ENCODE results near the gene ARFGEF3.
"Not testable (repeated sequence)": the region's sequence is repeated elsewhere in the genome, so short reads cannot be mapped to it uniquely, and the experiment has no call there.

Gene ARFGEF3

DNA sequence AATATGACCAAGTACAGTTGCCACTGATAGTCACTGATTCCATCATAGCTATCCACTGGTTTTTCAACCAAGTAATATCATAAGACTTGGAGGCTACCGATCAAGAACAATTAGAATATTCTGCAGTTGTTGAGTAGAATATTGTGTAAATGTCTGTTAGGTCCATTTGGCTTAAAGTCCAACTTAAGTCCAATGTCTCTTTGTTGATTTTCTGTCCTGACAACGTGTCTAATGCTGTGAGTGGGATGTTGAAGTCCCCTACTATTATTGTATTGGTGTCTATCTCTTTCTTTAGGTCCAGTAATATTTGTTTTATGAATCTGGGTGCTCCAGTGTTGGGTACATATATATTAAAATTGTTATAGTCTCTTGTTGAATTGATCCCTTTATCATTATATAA lies 13.9 kb downstream of the ARFGEF3 start:
- DNase-seq: no peak

- no peak for DNase-seq
Measured at GRCh38 chr6:138176652-138177232, 15.0 kb downstream of the ARFGEF3 start.

DNA sequence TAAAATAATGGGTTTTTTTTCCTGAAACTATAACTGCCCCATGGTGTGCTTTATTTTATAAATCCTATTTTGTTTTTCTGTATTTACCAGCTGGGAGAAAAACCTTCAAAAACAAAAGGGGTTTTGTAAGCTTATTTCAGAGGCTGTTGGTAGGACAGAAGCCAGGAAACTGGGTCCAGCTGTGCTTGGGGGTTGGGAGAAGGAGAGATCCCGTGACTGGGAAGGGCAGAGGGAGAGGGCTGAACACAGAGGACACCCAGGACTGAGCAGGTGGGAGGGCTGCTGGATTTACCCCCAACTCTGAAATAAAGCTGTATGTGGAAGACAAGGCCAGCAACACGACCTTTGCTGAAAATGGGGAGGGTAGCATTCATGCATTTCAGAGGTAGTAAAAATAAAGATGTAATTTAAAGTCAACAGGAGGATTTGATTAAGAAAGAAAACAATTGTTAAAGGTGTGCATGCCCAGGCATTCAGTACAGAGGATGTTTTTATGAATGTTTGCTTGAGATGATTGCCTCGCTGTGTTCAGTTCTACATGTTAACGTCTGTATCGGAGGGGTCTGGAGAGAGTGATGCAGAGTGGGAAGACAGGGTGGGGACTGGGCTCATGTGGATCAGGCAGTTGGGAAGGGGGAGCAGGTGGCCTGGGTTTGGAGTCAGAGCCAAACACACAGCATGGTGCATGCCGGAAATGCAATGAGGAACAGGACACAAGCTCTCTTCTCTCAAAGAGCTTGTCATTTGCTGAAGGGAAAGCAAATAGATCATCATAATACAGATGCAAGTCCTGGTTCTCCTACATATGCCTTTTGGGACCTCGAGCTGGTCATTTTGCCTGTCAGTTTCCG lies 21.4 kb downstream of the ARFGEF3 start:
- DNase-seq: no peak

GRCh38 chr6:138183790-138184134 lies 22.0 kb downstream of the ARFGEF3 start:
- no peak for DNase-seq

- DNase-seq: no peak
Measured at GRCh38 chr6:138184230-138184629, 22.5 kb downstream of the ARFGEF3 start.

DNA sequence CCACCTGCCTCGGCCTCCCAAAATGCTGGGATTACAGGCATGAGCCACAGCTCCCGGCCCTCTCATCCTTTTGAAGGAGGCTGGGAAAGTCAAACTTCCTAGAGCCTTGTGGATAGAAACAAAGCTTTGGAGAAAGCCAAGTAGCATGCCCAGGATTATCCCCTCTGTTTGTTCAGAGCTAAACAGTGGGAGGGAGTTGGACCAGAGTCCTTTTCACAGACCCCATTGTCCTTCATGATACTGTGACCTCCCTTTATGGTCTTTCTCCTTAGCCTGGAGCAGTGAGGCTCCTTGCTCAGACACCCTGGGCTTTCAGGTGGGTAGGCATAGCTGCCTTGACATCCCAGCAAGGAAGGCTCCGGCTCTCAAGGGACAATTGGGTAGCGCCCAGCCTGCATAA lies 25.4 kb downstream of the ARFGEF3 start:
- DNase-seq: no peak

GRCh38 chr6:138188278-138188941 lies 26.7 kb downstream of the ARFGEF3 start:
- DNase-seq: no peak

DNA sequence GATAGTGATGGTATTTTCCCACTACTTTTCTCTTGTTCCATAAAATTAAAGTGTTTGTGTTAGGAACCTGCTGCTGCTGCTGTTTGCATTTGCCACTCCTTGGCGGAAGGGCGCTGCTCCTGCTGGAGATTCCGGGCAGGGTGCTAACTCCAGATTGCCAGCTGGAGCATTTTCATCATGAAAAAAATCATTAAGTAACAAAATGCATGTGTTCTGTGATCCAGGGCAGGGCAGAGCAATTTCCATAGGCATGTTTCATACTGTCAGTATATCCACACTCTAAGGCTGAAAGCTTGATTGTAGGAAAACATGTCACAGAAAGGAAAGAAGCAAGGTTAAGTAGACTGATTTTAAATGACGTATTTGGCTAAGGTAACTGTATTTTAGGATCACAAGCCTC lies 32.5 kb downstream of the ARFGEF3 start:
- peak; percentile 31 to 41 for DNase-seq

- DNase-seq: no peak
Measured at GRCh38 chr6:138196122-138196738, 34.5 kb downstream of the ARFGEF3 start.

DNA sequence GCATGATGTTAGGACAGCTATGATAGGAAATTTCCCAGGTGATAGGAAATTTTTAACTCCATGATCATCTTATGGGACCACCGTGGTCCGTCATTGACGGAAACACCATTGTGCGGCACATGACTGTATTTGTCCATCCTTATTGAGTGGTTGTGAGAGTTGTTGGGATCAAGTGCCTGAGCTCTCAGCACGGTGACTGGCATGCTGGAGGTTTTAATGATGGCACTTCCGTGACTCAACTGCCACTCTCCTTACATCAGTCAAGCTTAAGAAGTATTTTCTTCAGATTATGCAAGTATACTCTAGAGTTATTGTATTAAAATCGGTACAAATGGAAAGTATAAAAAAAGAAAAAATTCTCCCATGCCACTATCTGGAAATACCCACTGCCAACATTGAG lies 35.8 kb downstream of the ARFGEF3 start:
- DNase-seq: no peak

DNA sequence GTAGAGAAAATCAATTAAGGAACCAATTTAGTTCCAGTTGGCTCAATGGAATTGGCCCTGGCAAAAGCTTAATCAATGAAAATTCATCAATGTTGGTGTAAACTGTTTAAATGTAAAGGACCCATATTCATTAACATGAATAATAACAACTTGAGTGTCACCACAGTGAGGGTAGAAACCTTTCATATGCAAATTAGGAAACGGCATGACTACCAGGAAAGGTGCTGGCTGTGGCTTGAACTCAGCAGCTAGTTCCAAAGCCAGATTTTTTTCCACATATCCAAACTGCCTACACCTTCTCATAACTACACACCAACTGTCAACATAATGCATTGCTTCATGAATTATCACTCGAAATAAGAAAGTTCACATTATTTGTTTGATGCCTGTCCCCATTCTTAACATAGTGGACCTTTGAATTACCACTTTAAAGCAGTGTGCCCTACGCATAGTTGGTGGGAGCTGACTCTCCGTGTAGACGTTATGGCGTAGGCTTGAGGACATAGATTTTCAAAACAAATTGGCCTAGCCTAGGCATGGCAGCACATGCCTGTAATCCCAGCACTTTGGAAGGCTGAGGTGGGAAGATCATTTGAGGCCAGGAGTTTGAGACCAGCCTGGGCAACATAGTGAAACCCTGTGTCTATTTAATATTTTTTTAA lies 36.8 kb downstream of the ARFGEF3 start:
- no peak for DNase-seq

DNA sequence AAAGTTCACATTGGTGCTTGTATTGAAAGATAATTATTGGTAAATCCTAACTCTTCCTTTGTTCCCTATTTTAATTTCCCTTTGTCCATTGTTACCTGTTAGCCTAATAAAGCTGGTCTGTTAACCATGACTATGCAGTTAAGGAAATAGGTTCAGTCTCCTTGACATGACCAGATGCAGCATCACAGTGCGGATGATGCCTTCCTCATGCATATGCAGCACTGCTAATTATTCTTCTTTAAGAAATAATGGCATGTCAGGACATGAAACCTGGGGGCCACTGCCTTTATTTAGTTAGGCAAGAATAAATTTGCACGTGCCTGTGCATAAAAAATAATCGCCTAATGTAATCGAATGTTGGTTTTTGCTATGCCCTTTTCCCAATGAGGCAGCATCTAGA lies 40.1 kb downstream of the ARFGEF3 start:
- no peak for DNase-seq

- DNase-seq: no peak
Measured at GRCh38 chr6:138203315-138203714, 41.6 kb downstream of the ARFGEF3 start.

GRCh38 chr6:138204303-138204702 lies 42.6 kb downstream of the ARFGEF3 start:
- no peak for DNase-seq

DNA sequence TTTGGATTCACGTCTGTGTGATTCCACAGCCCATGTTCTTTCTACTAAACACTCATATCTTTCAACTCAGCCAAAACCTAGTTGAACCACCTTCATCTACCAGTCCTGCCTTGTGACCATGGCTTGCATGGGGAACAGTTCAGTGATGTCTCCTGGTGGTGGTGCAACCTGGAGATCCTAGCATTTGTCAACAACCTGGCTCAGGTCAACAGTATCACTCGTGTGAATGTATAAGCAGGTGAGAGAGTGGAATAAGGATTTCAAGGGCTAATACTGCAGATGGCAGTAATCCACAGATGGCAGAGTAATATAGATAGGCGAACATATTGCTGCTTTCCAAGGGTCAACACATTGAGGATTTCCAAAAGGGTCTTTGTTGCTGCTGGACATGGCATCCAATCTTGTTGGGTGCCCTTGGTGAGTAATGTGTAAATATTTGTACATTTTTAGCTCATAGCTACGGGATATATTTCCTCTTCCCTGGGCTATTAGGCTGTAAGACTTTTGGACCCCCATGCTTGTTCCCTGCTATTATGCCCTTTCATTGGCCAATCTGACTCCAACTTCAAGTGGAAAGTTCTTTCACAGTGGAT lies 43.1 kb downstream of the ARFGEF3 start:
- no peak for DNase-seq

DNA sequence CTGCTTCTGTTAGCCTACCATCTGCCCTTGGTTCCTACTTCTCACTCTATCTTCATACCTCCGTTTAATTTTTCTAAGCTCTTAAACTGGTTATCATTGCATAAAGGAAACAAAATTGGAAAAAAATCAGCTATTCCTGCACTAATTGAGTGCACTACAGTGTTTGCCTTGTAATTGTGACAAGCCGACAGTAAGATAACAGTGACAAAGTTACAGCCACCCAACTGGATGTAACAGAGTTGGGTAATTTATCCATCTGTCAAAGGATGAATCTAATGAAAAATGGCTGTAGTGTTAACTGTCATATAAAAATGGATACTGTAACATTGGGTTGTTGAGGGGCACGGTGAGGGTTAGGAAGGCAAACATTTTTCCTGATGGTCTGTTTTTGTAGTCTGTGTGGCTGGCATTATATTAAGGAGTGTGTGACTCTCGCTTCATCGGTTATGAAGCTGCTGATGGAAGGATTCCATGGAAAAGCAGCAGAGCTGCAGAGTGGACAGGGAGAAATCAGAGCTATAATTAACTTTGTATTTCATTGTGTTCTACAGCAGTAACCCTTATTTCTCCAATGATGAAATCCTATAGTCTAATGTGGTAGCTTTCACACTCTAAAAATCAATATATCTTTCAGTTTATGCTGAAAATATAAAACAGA lies 43.8 kb downstream of the ARFGEF3 start:
- DNase-seq: peak in 1 of 2 experiments; percentile 63

GRCh38 chr6:138206862-138207261 lies 45.1 kb downstream of the ARFGEF3 start:
- peak; percentile 76 to 85 for DNase-seq

GRCh38 chr6:138211048-138211581 lies 49.4 kb downstream of the ARFGEF3 start:
- no peak for DNase-seq

DNA sequence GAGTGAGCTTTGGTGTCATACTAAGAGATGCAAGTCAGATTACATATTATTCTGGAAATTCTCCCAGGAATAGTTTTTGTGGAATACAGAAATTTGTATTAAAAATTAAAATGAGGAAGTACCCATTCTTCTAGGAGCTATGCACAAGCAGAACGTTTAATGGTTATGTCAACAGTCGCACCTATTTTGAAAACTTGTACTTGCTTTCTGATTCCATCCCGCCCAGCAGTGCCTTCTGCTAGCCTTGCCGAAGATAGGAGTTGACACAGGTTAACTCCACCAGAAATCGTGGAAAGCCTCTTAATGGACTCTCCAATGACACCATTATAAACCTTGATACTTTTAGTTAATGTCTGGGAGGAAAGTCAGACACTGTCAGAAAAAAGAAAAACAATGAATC lies 49.9 kb downstream of the ARFGEF3 start:
- no peak for DNase-seq

DNA sequence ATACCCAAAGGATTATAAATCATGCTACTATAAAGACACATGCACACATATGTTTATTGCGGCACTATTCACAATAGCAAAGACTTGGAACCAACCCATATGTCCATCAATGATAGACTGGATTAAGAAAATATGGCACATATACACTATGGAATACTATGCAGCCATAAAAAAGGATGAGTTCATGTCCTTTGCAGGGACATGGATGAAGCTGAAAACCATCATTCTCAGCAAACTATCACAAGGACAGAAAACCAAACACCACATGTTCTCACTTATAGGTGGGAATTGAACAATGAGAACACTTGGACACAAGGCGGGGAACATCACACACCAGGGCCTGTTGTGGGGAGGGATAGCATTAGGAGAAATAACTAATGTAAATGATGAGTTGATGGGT lies 50.8 kb downstream of the ARFGEF3 start:
- not testable (repeated sequence) for DNase-seq

GRCh38 chr6:138215093-138215782 lies 53.5 kb downstream of the ARFGEF3 start:
- DNase-seq: no peak

Data from cerebellar nuclear complex (tissue), 1 donor.